ENCODE results near the gene NCKAP5.

The NCKAP5 gene

DNA sequence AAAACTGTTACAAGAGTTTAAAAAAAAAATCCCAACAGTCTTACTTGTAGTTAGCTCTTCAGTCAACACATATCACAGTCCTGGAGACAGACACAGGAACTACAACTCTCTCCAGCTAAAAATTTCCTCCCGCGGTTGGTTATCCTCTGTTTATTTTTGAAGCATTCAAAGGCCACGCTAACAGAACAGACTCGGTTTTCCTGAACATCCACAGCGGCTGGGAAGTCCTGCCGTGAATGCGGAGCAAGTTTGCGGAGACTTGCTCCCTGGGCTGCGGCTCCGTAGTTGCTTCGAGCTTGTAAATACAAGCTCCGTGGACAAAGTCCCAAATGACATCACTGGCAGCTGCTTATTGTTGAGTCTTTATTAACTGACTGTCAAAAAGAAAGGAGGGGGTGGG is at the start of gene NCKAP5:
TSS of gene NCKAP5 (minus strand) at position 292 of the 400 bp plus-strand sequence. CDS start 50,937 bp downstream, outside the sequence.
- in situ Hi-C loops (cut with HindIII; ENCODE audit: low sequenced_read_pairs): no loop called here
- no peak for TF ChIP-seq CTCF (IDR thresholded peaks at IDR 0.05; ENCODE audit: low read depth, low read length, missing control alignments)
- peak within 1 kb of the TSS; percentile 11 for H3K4me3 ChIP-seq (ENCODE audit: low read depth, low read length)
- DNase-seq (ENCODE audit: low read depth): peak; percentile 24

DNA sequence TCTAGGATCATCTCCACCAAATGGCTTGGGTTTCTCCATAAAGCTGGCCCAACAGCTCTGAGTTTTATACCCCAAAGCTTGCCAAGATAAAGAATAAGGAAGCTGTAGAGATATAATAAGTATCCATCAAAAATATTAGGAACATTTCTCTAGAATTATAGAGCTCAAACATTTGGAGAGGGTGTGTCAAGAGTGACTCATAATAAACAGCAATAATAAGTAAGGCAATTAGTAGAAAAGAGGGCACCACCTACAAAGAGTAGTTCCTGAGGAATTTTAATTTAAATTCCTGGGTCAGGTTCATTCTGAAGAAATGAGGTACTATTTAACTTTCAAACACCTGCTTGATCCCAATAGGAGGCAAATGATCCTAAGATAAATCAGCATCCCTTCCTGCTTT is 41.4 kb upstream of the NCKAP5 start:
- TF ChIP-seq CTCF (IDR thresholded peaks at IDR 0.05; ENCODE audit: low read depth, low read length, missing control alignments): no peak
- in situ Hi-C loops (cut with HindIII; ENCODE audit: low sequenced_read_pairs): no loop called here
- no peak overlapping the region for H3K4me3 ChIP-seq (ENCODE audit: low read depth, low read length)
- no peak for DNase-seq (ENCODE audit: low read depth)

DNA sequence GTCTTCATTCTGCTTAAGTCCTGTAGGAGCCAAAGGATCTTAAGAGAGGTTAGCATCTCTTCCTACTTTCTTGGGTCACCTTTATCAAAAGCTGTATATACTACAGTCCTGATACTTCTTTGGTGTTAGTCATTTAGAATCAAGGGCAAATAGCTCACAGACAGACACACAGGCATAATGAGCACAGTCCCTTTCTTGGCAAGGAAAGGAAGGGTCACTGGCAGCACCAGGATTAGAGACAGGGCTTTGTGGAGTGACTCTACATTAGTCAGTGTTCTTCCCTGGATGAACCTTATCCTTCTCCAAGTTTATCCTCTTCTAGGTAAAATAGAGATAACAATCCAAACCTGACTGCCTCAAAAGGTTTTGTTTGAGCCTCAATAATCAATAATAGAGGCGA is 40.0 kb upstream of the NCKAP5 start:
- in situ Hi-C loops (cut with HindIII; ENCODE audit: low sequenced_read_pairs): no loop called here
- DNase-seq (ENCODE audit: low read depth): no peak
- H3K4me3 ChIP-seq (ENCODE audit: low read depth, low read length): no peak overlapping the region
- TF ChIP-seq CTCF (IDR thresholded peaks at IDR 0.05; ENCODE audit: low read depth, low read length, missing control alignments): no peak

DNA sequence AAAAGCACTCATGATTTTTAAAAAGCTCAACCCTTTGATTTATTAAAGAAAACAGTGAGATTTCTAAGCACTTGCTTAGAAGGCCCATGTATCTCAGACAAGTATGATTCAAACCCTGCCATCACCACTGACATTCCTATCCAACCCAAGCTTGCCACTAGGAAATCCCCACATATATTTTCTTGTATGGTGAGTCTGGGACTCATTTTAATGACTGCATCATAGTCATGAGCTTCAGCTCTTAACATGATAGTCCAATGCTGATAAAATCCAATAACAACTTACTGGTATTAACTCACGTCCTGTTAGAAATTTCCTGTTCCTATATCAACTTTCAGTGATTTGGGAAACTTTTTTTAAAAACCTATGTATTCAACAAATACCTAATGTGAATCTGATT is 39.4 kb upstream of the NCKAP5 start:
- in situ Hi-C loops (cut with HindIII; ENCODE audit: low sequenced_read_pairs): no loop called here
- no peak for DNase-seq (ENCODE audit: low read depth)

DNA sequence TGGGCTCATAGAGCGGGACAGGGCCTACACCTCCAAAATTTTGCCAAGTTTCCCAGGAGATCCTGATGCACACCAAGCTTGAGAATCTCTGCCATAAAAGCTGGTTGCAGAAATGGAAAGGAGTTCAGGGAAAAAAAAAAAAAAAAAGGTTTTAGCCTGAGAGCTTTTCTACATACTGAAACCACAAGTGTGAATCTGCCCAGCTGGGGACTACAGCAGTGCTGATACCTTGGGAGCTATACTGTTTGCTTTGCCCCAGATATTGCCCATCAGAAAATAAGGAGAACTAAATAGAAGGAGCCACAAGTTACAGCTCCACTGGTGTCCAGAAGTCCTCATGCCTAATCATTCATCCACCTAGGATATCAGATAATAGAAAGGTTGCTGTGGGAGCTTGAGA is 38.4 kb upstream of the NCKAP5 start:
- in situ Hi-C loops (cut with HindIII; ENCODE audit: low sequenced_read_pairs): no loop called here
- no peak for TF ChIP-seq CTCF (IDR thresholded peaks at IDR 0.05; ENCODE audit: low read depth, low read length, missing control alignments)
- no peak overlapping the region for H3K4me3 ChIP-seq (ENCODE audit: low read depth, low read length)
- no peak for DNase-seq (ENCODE audit: low read depth)

More for the DNA sequence above, 39.4 kb upstream of the NCKAP5 start:
- no peak overlapping the region for H3K4me3 ChIP-seq (ENCODE audit: low read depth, low read length)
- TF ChIP-seq CTCF (IDR thresholded peaks at IDR 0.05; ENCODE audit: low read depth, low read length, missing control alignments): no peak

DNA sequence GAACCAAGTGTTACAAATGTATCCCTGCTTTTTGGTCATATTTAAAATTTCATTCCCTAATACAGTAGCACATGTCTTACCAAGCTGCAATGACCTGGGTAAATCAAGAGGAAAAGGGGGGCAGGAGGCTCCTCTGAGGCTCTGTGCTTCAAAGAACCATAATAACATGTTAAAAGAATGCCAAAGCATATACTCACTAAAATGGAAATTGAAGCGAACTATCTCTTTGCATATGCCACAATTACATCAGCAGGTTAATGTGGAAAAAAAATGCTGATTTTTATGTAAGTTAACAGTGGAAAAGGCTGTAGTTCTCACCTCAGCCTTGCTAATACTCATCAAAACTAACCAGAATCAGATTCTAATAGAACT is 37.5 kb upstream of the NCKAP5 start:
- in situ Hi-C loops (cut with HindIII; ENCODE audit: low sequenced_read_pairs): no loop called here
- TF ChIP-seq CTCF (IDR thresholded peaks at IDR 0.05; ENCODE audit: low read depth, low read length, missing control alignments): no peak
- DNase-seq (ENCODE audit: low read depth): no peak
- no peak overlapping the region for H3K4me3 ChIP-seq (ENCODE audit: low read depth, low read length)
